ENCODE data around the gene SNIP1.

DNA sequence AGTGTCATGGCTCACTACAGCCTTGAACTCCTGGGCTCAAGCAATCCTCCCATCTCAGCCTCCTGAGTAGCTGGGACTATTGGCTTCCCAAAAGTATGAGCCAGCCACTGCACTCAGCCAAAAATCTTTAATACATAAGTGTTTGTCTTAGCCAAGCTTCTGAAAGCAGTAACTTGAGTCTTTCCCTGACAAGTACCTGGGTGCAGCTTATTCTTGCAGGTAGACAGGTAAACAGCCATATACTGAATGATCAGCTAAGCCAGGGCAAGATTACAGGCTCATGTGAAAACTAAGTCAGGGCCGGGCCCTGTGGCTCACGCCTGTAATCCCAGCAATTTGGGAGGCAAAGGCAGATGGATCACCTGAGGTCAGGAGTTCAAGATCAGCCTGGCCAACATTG, 47.4 kb downstream of the SNIP1 start:
- no peak for TF ChIP-seq EZH2 (IDR thresholded peaks at IDR 0.05)
- TF ChIP-seq POLR2AphosphoS5 (IDR thresholded peaks at IDR 0.05; ENCODE audit: borderline replicate concordance, low read depth, low read length), result no peak
- TF ChIP-seq FOXP2 (optimal IDR thresholded peaks at IDR 0.05; ENCODE audit: control extremely low read depth, extremely low read length, insufficient read depth), result no peak

Measured in SK-N-MC (cell line).